Smooth muscle cell (in vitro differentiated cells): ENCODE results near the gene RAB20. TPM values are rescaled to one million over a fixed set of nuclear protein-coding genes. Genes with fewer than 3 reads are reported as not detected.
"Not testable (repeated sequence)": the region's sequence is repeated elsewhere in the genome, so short reads cannot be mapped to it uniquely, and the experiment has no call there.

Experiments used
- DNase-seq: peaks from one replicate; lab custom pipeline; 2025; ENCODE audit not compliant: unreplicated experiment; lab: John Stamatoyannopoulos, UW
- H2AFZ ChIP-seq: fragments of 200-600 bp; sonication (generic); 2 replicates; pipeline ENCODE4 v1.6.0; 2016; ENCODE audit warnings: antibody characterized with exemption, low read depth, mild to moderate bottlenecking
- H3F3A ChIP-seq: fragments of 200-600 bp; sonication (generic); 2 replicates; pipeline ENCODE4 v1.6.0; 2017; ENCODE audit warnings: antibody characterized with exemption, low read depth
- H3K27ac ChIP-seq: fragments of 200-600 bp; sonication (generic); 2 replicates; pipeline ENCODE4 v1.5.1; 2016; ENCODE audit warnings: low read depth, mild to moderate bottlenecking
- H3K27me3 ChIP-seq: fragments of 200-600 bp; sonication (generic); 2 replicates; pipeline ENCODE4 v1.6.1; 2016; ENCODE audit warnings: low read depth, mild to moderate bottlenecking
- H3K36me3 ChIP-seq: fragments of 200-600 bp; sonication (generic); 2 replicates; pipeline ENCODE4 v1.5.1; 2016; ENCODE audit warnings: low read depth
- H3K4me1 ChIP-seq: fragments of 200-600 bp; sonication (generic); 2 replicates; pipeline ENCODE4 v1.5.1; 2016; ENCODE audit warnings: low read depth
- H3K4me2 ChIP-seq: fragments of 200-600 bp; sonication (generic); 2 replicates; pipeline ENCODE4 v1.6.0; 2016; ENCODE audit warnings: mild to moderate bottlenecking
- H3K4me3 ChIP-seq: fragments of 200-600 bp; sonication (generic); 2 replicates; pipeline ENCODE4 v1.5.1; 2016; ENCODE audit warnings: mild to moderate bottlenecking
- H3K79me2 ChIP-seq: fragments of 200-600 bp; sonication (generic); 2 replicates; pipeline ENCODE4 v1.6.0; 2016; ENCODE audit warnings: low read depth, mild to moderate bottlenecking
- H3K9ac ChIP-seq: fragments of 200-600 bp; sonication (generic); 2 replicates; pipeline ENCODE4 v1.6.0; 2016; ENCODE audit warnings: low read depth
- H3K9me3 ChIP-seq: fragments of 200-600 bp; sonication (generic); replicated peaks from 2 replicates; pipeline ENCODE4 v1.5.1; 2016; ENCODE audit warnings: low read depth
- H4K20me1 ChIP-seq: fragments of 200-600 bp; sonication (generic); 2 replicates; pipeline ENCODE4 v1.6.0; 2016; ENCODE audit warnings: low read depth
- CTCF ChIP-seq: fragments of 200-600 bp; sonication (generic); IDR thresholded peaks from 2 replicates; pipeline ENCODE4 v1.5.1; 2017; ENCODE audit warnings: borderline replicate concordance, mild to moderate bottlenecking, antibody characterized with exemption; ENCODE audit not compliant: insufficient read depth, poor library complexity, severe bottlenecking
- WGBS: methylation state at CpG from one replicate; pipeline ENCODE4 v1.1.7; 2016; ENCODE audit warnings: low lambda C conversion rate; 5-methylcytosine and 5-hydroxymethylcytosine counted together
- polyA plus RNA-seq: library from polyadenylated mRNA; unstranded; fragments of >200 nt; fragmentation: Nextera tagmentation; extraction: Ambion mirVana; gene quantifications from 2 replicates; pipeline ENCODE4 v1.2.1, GENCODE V29; 2016
- total RNA-seq: library from RNA; depleted of rRNA; stranded (reverse); fragments of >200 nt; gene quantifications from 2 replicates; pipeline ENCODE4 v1.2.3, GENCODE V29; 2014

Gene RAB20
- total and polyA plus RNA-seq, 2 experiments from 2014 or later: 12.9 to 18.0 TPM

- no peak for DNase-seq
- Histone ChIP-seq H3K79me2 (peaks cover 34% of the 10 kb centered on the region), H4K20me1 (peaks cover 2% of the 10 kb centered on the region), H3K9me3 (no peaks in the 10 kb centered on the region), H3F3A (peaks cover 4% of the 10 kb centered on the region), H3K27ac (peak overlapping the region; percentile 73), H3K4me2 (no peak overlapping the region), H3K36me3 (no peaks in the 10 kb centered on the region), H3K4me1 (no peaks in the 10 kb centered on the region), H3K9ac (no peak overlapping the region), H3K4me3 (no peak overlapping the region), H3K27me3 (no peaks in the 10 kb centered on the region), H2AFZ (no peak overlapping the region)
- no peak for TF ChIP-seq CTCF
- 68% methylated on average over 16 of the region's 16 CpGs for WGBS
These were observed 27.5 kb downstream of the RAB20 start for GRCh38 chr13:110533771-110534670.

- H3K4me1 ChIP-seq, H3F3A ChIP-seq, H2AFZ ChIP-seq, H3K4me3 ChIP-seq, H3K9ac ChIP-seq, H4K20me1 ChIP-seq, H3K27me3 ChIP-seq, DNase-seq, H3K27ac ChIP-seq, H3K36me3 ChIP-seq, H3K4me2 ChIP-seq, H3K9me3 ChIP-seq: not testable (repeated sequence)
- peaks cover 23% of the 10 kb centered on the region for H3K79me2 ChIP-seq
- WGBS: 85% methylated on average over 2 of the region's 2 CpGs
These were observed 29.3 kb downstream of the RAB20 start for GRCh38 chr13:110532258-110532657.

- H3K4me3 ChIP-seq: no peak overlapping the region
- TF ChIP-seq CTCF: no peak
- no peaks in the 10 kb centered on the region for H3K27me3 ChIP-seq
- H3K27ac ChIP-seq: no peak overlapping the region
- no peaks in the 10 kb centered on the region for H3K9me3 ChIP-seq
- no peak overlapping the region for H2AFZ ChIP-seq
- peaks cover 3% of the 10 kb centered on the region for H3K4me1 ChIP-seq
- DNase-seq: no peak
- no peak overlapping the region for H3K9ac ChIP-seq
- peaks cover 4% of the 10 kb centered on the region for H4K20me1 ChIP-seq
- no peaks in the 10 kb centered on the region for H3K36me3 ChIP-seq
- peaks cover 20% of the 10 kb centered on the region for H3K79me2 ChIP-seq
- peaks cover 14% of the 10 kb centered on the region for H3F3A ChIP-seq
- 89% methylated on average over 9 of the region's 9 CpGs for WGBS
- H3K4me2 ChIP-seq: no peak overlapping the region
These were observed 29.8 kb downstream of the RAB20 start for GRCh38 chr13:110531671-110532083.

GRCh38 chr13:110531100-110531499 lies 30.4 kb downstream of the RAB20 start:
- Histone ChIP-seq H3K27ac (peak overlapping the region; percentile 9), H2AFZ (no peak overlapping the region), H3K9me3 (no peaks in the 10 kb centered on the region), H4K20me1 (peaks cover 10% of the 10 kb centered on the region), H3K9ac (no peak overlapping the region), H3K4me1 (peaks cover 3% of the 10 kb centered on the region), H3K4me3 (no peak overlapping the region), H3K4me2 (no peak overlapping the region), H3F3A (peaks cover 15% of the 10 kb centered on the region), H3K79me2 (peaks cover 18% of the 10 kb centered on the region), H3K27me3 (no peaks in the 10 kb centered on the region), H3K36me3 (no peaks in the 10 kb centered on the region)
- no peak for DNase-seq
- 85% methylated on average over 7 of the region's 7 CpGs for WGBS
- TF ChIP-seq CTCF: no peak
